ENCODE measurements around the gene SOCS4.

SOCS4 gene

GRCh38 chr14:55070981-55071411 lies 44.0 kb downstream of the SOCS4 start:
- Histone ChIP-seq H2BK12ac (ENCODE audit: low read length) (no peak overlapping the region), H2AK5ac (ENCODE audit: low read depth, low read length) (no peak overlapping the region), H3K23ac (ENCODE audit: low read depth, low read length, poor library complexity) (no peak overlapping the region), H3K79me1 (ENCODE audit: low read depth, low read length) (peaks cover 2% of the 10 kb centered on the region), H3K36me3 (replicated peaks in 1 of 2; ENCODE audit: control insufficient read depth in 2 of 2, insufficient read depth in 2 of 2, low read length in 2 of 2) (peaks cover 0 to 40% of the 10 kb centered on the region in 2 donors), H2BK5ac (ENCODE audit: low read length) (no peak overlapping the region), H3K18ac (ENCODE audit: low read length) (no peak overlapping the region), H2AFZ (ENCODE audit: low read length) (no peak overlapping the region), H2BK120ac (ENCODE audit: low read depth, low read length) (no peak overlapping the region), H3K9me3 (replicated peaks in 1 of 2; ENCODE audit: control insufficient read depth in 2 of 2, insufficient read depth in 1 of 2, low read depth in 1 of 2, low read length in 2 of 2) (no peaks in the 10 kb centered on the region), H3K4me3 (ENCODE audit: low read length in 2 of 2) (no peak overlapping the region), H4K91ac (ENCODE audit: low read depth, low read length, poor library complexity) (no peak overlapping the region), H3K4ac (ENCODE audit: low read length) (no peak overlapping the region), H3K27me3 (ENCODE audit: control insufficient read depth in 3 of 3, insufficient read depth in 3 of 3, low read depth in 1 of 3, low read length in 3 of 3) (no peaks in the 10 kb centered on the region), H4K8ac (ENCODE audit: low read depth, low read length) (no peak overlapping the region), H3K9ac (ENCODE audit: low read depth, low read length, poor library complexity) (no peak overlapping the region), H3K4me1 (ENCODE audit: control insufficient read depth in 2 of 2, insufficient read depth in 1 of 2, low read depth in 1 of 2, low read length in 2 of 2) (peaks cover 7 to 20% of the 10 kb centered on the region in 2 donors), H2BK15ac (ENCODE audit: low read length) (no peak overlapping the region), H3K4me2 (ENCODE audit: insufficient read depth, low read length, poor library complexity, severe bottlenecking) (no peak overlapping the region), H3K14ac (ENCODE audit: low read length) (no peak overlapping the region), H3K27ac (replicated peaks; ENCODE audit: low read length) (no peak overlapping the region)
- DNase-seq (ENCODE audit: low spot score) = no peak
- no CpG with 5 or more reads among the region's 4 CpGs for WGBS, 2 donors (ENCODE audit: extremely low coverage in 2 of 2, insufficient read length in 2 of 2, insufficient replicate concordance in 1 of 2)

- Histone ChIP-seq H3K4me1 (ENCODE audit: control insufficient read depth in 2 of 2, insufficient read depth in 1 of 2, low read depth in 1 of 2, low read length in 2 of 2) (peaks cover 7 to 20% of the 10 kb centered on the region in 2 donors), H3K4ac (ENCODE audit: low read length) (no peak overlapping the region), H2BK12ac (ENCODE audit: low read length) (no peak overlapping the region), H3K18ac (ENCODE audit: low read length) (no peak overlapping the region), H2AFZ (ENCODE audit: low read length) (no peak overlapping the region), H4K8ac (ENCODE audit: low read depth, low read length) (no peak overlapping the region), H3K36me3 (replicated peaks in 1 of 2; ENCODE audit: control insufficient read depth in 2 of 2, insufficient read depth in 2 of 2, low read length in 2 of 2) (peaks cover 0 to 31% of the 10 kb centered on the region in 2 donors), H2BK120ac (ENCODE audit: low read depth, low read length) (no peak overlapping the region), H3K9me3 (replicated peaks in 1 of 2; ENCODE audit: control insufficient read depth in 2 of 2, insufficient read depth in 1 of 2, low read depth in 1 of 2, low read length in 2 of 2) (no peaks in the 10 kb centered on the region), H3K4me2 (ENCODE audit: insufficient read depth, low read length, poor library complexity, severe bottlenecking) (no peak overlapping the region), H3K27ac (replicated peaks; ENCODE audit: low read length) (peak overlapping the region; percentile 47), H3K27me3 (ENCODE audit: control insufficient read depth in 3 of 3, insufficient read depth in 3 of 3, low read depth in 1 of 3, low read length in 3 of 3) (no peaks in the 10 kb centered on the region), H2AK5ac (ENCODE audit: low read depth, low read length) (no peak overlapping the region), H3K79me1 (ENCODE audit: low read depth, low read length) (no peaks in the 10 kb centered on the region), H3K23ac (ENCODE audit: low read depth, low read length, poor library complexity) (no peak overlapping the region), H4K91ac (ENCODE audit: low read depth, low read length, poor library complexity) (no peak overlapping the region), H3K9ac (ENCODE audit: low read depth, low read length, poor library complexity) (no peak overlapping the region), H3K4me3 (ENCODE audit: low read length in 2 of 2) (no peak overlapping the region), H2BK15ac (ENCODE audit: low read length) (no peak overlapping the region), H2BK5ac (ENCODE audit: low read length) (no peak overlapping the region), H3K14ac (ENCODE audit: low read length) (no peak overlapping the region)
- DNase-seq (ENCODE audit: low spot score) = no peak
- WGBS, 2 donors (ENCODE audit: extremely low coverage in 2 of 2, insufficient read length in 2 of 2, insufficient replicate concordance in 1 of 2) = no CpG with 5 or more reads among the region's 10 CpGs
Measured at GRCh38 chr14:55071870-55072640, 45.0 kb downstream of the SOCS4 start.

- Histone ChIP-seq H3K9me3 (replicated peaks in 1 of 2; ENCODE audit: control insufficient read depth in 2 of 2, insufficient read depth in 1 of 2, low read depth in 1 of 2, low read length in 2 of 2) (no peaks in the 10 kb centered on the region), H3K27ac (replicated peaks; ENCODE audit: low read length) (no peak overlapping the region)
- no CpG with 5 or more reads among the region's 2 CpGs for WGBS, 2 donors (ENCODE audit: extremely low coverage in 2 of 2, insufficient read length in 2 of 2, insufficient replicate concordance in 1 of 2)
Measured at GRCh38 chr14:55073856-55074255, 46.8 kb downstream of the SOCS4 start.

GRCh38 chr14:55074662-55075061 lies 47.6 kb downstream of the SOCS4 start:
- Histone ChIP-seq H2BK15ac (ENCODE audit: low read length) (no peak overlapping the region), H3K4ac (ENCODE audit: low read length) (no peak overlapping the region), H2BK120ac (ENCODE audit: low read depth, low read length) (no peak overlapping the region), H3K79me1 (ENCODE audit: low read depth, low read length) (no peaks in the 10 kb centered on the region), H3K27me3 (ENCODE audit: control insufficient read depth in 3 of 3, insufficient read depth in 3 of 3, low read depth in 1 of 3, low read length in 3 of 3) (no peaks in the 10 kb centered on the region), H3K4me3 (ENCODE audit: low read length in 2 of 2) (no peak overlapping the region), H3K36me3 (replicated peaks in 1 of 2; ENCODE audit: control insufficient read depth in 2 of 2, insufficient read depth in 2 of 2, low read length in 2 of 2) (peaks cover 0 to 6% of the 10 kb centered on the region in 2 donors), H3K4me2 (ENCODE audit: insufficient read depth, low read length, poor library complexity, severe bottlenecking) (no peak overlapping the region), H3K23ac (ENCODE audit: low read depth, low read length, poor library complexity) (no peak overlapping the region), H4K91ac (ENCODE audit: low read depth, low read length, poor library complexity) (no peak overlapping the region), H3K4me1 (ENCODE audit: control insufficient read depth in 2 of 2, insufficient read depth in 1 of 2, low read depth in 1 of 2, low read length in 2 of 2) (peaks cover 10 to 22% of the 10 kb centered on the region in 2 donors), H2BK12ac (ENCODE audit: low read length) (no peak overlapping the region), H2BK5ac (ENCODE audit: low read length) (no peak overlapping the region), H3K27ac (replicated peaks; ENCODE audit: low read length) (no peak overlapping the region), H4K8ac (ENCODE audit: low read depth, low read length) (no peak overlapping the region), H2AFZ (ENCODE audit: low read length) (no peak overlapping the region), H2AK5ac (ENCODE audit: low read depth, low read length) (no peak overlapping the region), H3K9me3 (replicated peaks in 1 of 2; ENCODE audit: control insufficient read depth in 2 of 2, insufficient read depth in 1 of 2, low read depth in 1 of 2, low read length in 2 of 2) (no peaks in the 10 kb centered on the region), H3K9ac (ENCODE audit: low read depth, low read length, poor library complexity) (no peak overlapping the region), H3K14ac (ENCODE audit: low read length) (no peak overlapping the region), H3K18ac (ENCODE audit: low read length) (no peak overlapping the region)
- WGBS, 2 donors (ENCODE audit: extremely low coverage in 2 of 2, insufficient read length in 2 of 2, insufficient replicate concordance in 1 of 2) = no CpG with 5 or more reads among the region's 5 CpGs
- no peak for DNase-seq (ENCODE audit: low spot score)

More at GRCh38 chr14:55073856-55074255, 46.8 kb downstream of the SOCS4 start:
- Histone ChIP-seq H3K9ac (ENCODE audit: low read depth, low read length, poor library complexity) (no peak overlapping the region), H3K79me1 (ENCODE audit: low read depth, low read length) (no peaks in the 10 kb centered on the region), H2BK5ac (ENCODE audit: low read length) (no peak overlapping the region), H3K4me2 (ENCODE audit: insufficient read depth, low read length, poor library complexity, severe bottlenecking) (no peak overlapping the region), H4K8ac (ENCODE audit: low read depth, low read length) (no peak overlapping the region), H3K4me3 (ENCODE audit: low read length in 2 of 2) (no peak overlapping the region), H2AK5ac (ENCODE audit: low read depth, low read length) (no peak overlapping the region), H4K91ac (ENCODE audit: low read depth, low read length, poor library complexity) (no peak overlapping the region), H2BK120ac (ENCODE audit: low read depth, low read length) (no peak overlapping the region), H2BK15ac (ENCODE audit: low read length) (no peak overlapping the region), H3K36me3 (replicated peaks in 1 of 2; ENCODE audit: control insufficient read depth in 2 of 2, insufficient read depth in 2 of 2, low read length in 2 of 2) (peaks cover 0 to 14% of the 10 kb centered on the region in 2 donors), H3K4me1 (ENCODE audit: control insufficient read depth in 2 of 2, insufficient read depth in 1 of 2, low read depth in 1 of 2, low read length in 2 of 2) (peaks cover 10 to 22% of the 10 kb centered on the region in 2 donors), H2AFZ (ENCODE audit: low read length) (no peak overlapping the region), H3K18ac (ENCODE audit: low read length) (no peak overlapping the region), H3K23ac (ENCODE audit: low read depth, low read length, poor library complexity) (no peak overlapping the region), H3K27me3 (ENCODE audit: control insufficient read depth in 3 of 3, insufficient read depth in 3 of 3, low read depth in 1 of 3, low read length in 3 of 3) (no peaks in the 10 kb centered on the region), H2BK12ac (ENCODE audit: low read length) (no peak overlapping the region), H3K4ac (ENCODE audit: low read length) (no peak overlapping the region), H3K14ac (ENCODE audit: low read length) (no peak overlapping the region)
- DNase-seq (ENCODE audit: low spot score) = no peak
